GM21381 (cell line): ENCODE measurements around the gene DCUN1D3.
"Not testable (repeated sequence)": the region's sequence is repeated elsewhere in the genome, so short reads cannot be mapped to it uniquely, and the experiment has no call there.

ENCODE experiments used
- ATAC-seq: cut with Tn5 transposase; IDR thresholded peaks from one replicate; pipeline ENCODE4 v1.9.1; 2021; ENCODE audit warnings: mild to moderate bottlenecking, moderate library complexity; ENCODE audit not compliant: unreplicated experiment

Gene DCUN1D3

GRCh38 chr16:20833086-20833485, 67.1 kb downstream of the DCUN1D3 start:
- no peak for ATAC-seq

- no peak for ATAC-seq
Observed at GRCh38 chr16:20830372-20830771, 69.8 kb downstream of the DCUN1D3 start.

GRCh38 chr16:20829536-20829935, 70.6 kb downstream of the DCUN1D3 start:
- no peak for ATAC-seq

GRCh38 chr16:20826039-20826566, 74.1 kb downstream of the DCUN1D3 start:
- ATAC-seq, result no peak

GRCh38 chr16:20822521-20823325, 77.4 kb downstream of the DCUN1D3 start:
- no peak for ATAC-seq

GRCh38 chr16:20821682-20822081, 78.5 kb downstream of the DCUN1D3 start:
- no peak for ATAC-seq

- ATAC-seq, result no peak
Observed at GRCh38 chr16:20818929-20819585, 81.1 kb downstream of the DCUN1D3 start.

GRCh38 chr16:20814784-20815183, 85.4 kb downstream of the DCUN1D3 start:
- no peak for ATAC-seq

GRCh38 chr16:20812510-20812909, 87.6 kb downstream of the DCUN1D3 start:
- ATAC-seq, result no peak

GRCh38 chr16:20811889-20812439, 88.2 kb downstream of the DCUN1D3 start:
- no peak for ATAC-seq

GRCh38 chr16:20807862-20808261, 92.3 kb downstream of the DCUN1D3 start:
- no peak for ATAC-seq

GRCh38 chr16:20806168-20807050, 93.7 kb downstream of the DCUN1D3 start, which contains the start of the genes ERI2 and REXO5:
TSS of gene ERI2 (minus strand) at chr16:20806472. CDS start at chr16:20806430, 42 bp downstream.
TSS of gene REXO5 (plus strand) at chr16:20806527. CDS start at chr16:20806954, 427 bp downstream.
- peak; percentile 81 for ATAC-seq

- ATAC-seq, result not testable (repeated sequence)
Observed at GRCh38 chr16:20805684-20806167, 94.4 kb downstream of the DCUN1D3 start.
